Astrocyte (in vitro differentiated cells and primary cell): Measurements from ENCODE around the gene IL25. TPM values are rescaled to one million over a fixed set of nuclear protein-coding genes. Genes with fewer than 3 reads are reported as not detected.
"Not testable (repeated sequence)": the region's sequence is repeated elsewhere in the genome, so short reads cannot be mapped to it uniquely, and the experiment has no call there.

Experiments
- DNase-seq: peaks from one replicate; pipeline ENCODE4 v3.0.0-alpha.2; 2010; ENCODE audit warnings: low read depth
- FAIRE-seq: peaks from 2 replicates; lab custom pipeline; 2011; peaks lifted over from hg19 to GRCh38; lab: Jason Lieb, UNC
- H2AFZ ChIP-seq: 2 replicates; pipeline ENCODE4 v1.6.0; 2012; ENCODE audit warnings: low read depth, low read length, inconsistent platforms
- H3K27ac ChIP-seq: 2 replicates; pipeline ENCODE4 v1.5.1; 2011; ENCODE audit warnings: low read depth, low read length, inconsistent platforms
- H3K27me3 ChIP-seq: 2 replicates; pipeline ENCODE4 v1.6.0; 2011; ENCODE audit warnings: low read length, inconsistent platforms; ENCODE audit not compliant: insufficient read depth
- H3K36me3 ChIP-seq: 2 replicates; pipeline ENCODE4 v1.5.1; 2011; ENCODE audit warnings: low read length, inconsistent platforms; ENCODE audit not compliant: insufficient read depth
- H3K4me1 ChIP-seq: 2 replicates; pipeline ENCODE4 v1.5.1; 2011; ENCODE audit warnings: low read length, inconsistent platforms; ENCODE audit not compliant: insufficient read depth
- H3K4me2 ChIP-seq: 2 replicates; pipeline ENCODE4 v1.6.0; 2012; ENCODE audit warnings: low read length, inconsistent platforms
- H3K4me3 ChIP-seq: 2 replicates; pipeline ENCODE4 v1.5.1; 2011; ENCODE audit warnings: low read depth, mild to moderate bottlenecking, low read length, inconsistent platforms; ENCODE audit not compliant: insufficient read depth
- H3K79me2 ChIP-seq: 2 replicates; pipeline ENCODE4 v1.6.0; 2012; ENCODE audit warnings: mild to moderate bottlenecking, low read length, inconsistent platforms; ENCODE audit not compliant: insufficient read depth
- H3K9ac ChIP-seq: 2 replicates; pipeline ENCODE4 v1.6.0; 2012; ENCODE audit warnings: mild to moderate bottlenecking, low read length, inconsistent platforms
- H3K9me3 ChIP-seq: 2 replicates; pipeline ENCODE4 v1.5.1; 2012; ENCODE audit warnings: low read depth, mild to moderate bottlenecking, low read length, inconsistent platforms; ENCODE audit not compliant: insufficient read depth
- H4K20me1 ChIP-seq: 2 replicates; pipeline ENCODE4 v1.6.0; 2012; ENCODE audit warnings: low read length, inconsistent platforms; ENCODE audit not compliant: insufficient read depth
- H3K27ac Mint-ChIP-seq: one replicate; pipeline ENCODE4 v1.8.0; 2021; ENCODE audit warnings: mild to moderate bottlenecking, mixed read lengths; ENCODE audit not compliant: unreplicated experiment
- H3K27me3 Mint-ChIP-seq: one replicate; pipeline ENCODE4 v1.8.0; 2021; ENCODE audit warnings: low read depth, mixed read lengths; ENCODE audit not compliant: unreplicated experiment
- H3K36me3 Mint-ChIP-seq: one replicate; pipeline ENCODE4 v1.8.0; 2021; ENCODE audit warnings: low read depth, mixed read lengths; ENCODE audit not compliant: unreplicated experiment
- H3K4me1 Mint-ChIP-seq: one replicate; pipeline ENCODE4 v1.8.0; 2021; ENCODE audit warnings: low read depth, mixed read lengths; ENCODE audit not compliant: unreplicated experiment
- H3K4me3 Mint-ChIP-seq: one replicate; pipeline ENCODE4 v1.8.0; 2021; ENCODE audit warnings: mild to moderate bottlenecking, moderate library complexity, mixed read lengths; ENCODE audit not compliant: unreplicated experiment
- H3K9me3 Mint-ChIP-seq: one replicate; pipeline ENCODE4 v1.8.0; 2021; ENCODE audit warnings: mild to moderate bottlenecking, mixed read lengths; ENCODE audit not compliant: unreplicated experiment
- EZH2 ChIP-seq: IDR thresholded peaks from 2 replicates; pipeline ENCODE4 v1.6.1; 2012; ENCODE audit warnings: mild to moderate bottlenecking, low read length, inconsistent platforms; ENCODE audit not compliant: insufficient read depth
- total RNA-seq: library from RNA; stranded (reverse); gene quantifications from 2 replicates; pipeline ENCODE4 v1.2.1, GENCODE V29; 2021
- TF ChIP-seq, protein P1 (sequence below): IDR thresholded peaks from 2 replicates; pipeline ENCODE4 v1.5.1; 2011; ENCODE audit warnings: low read depth, mild to moderate bottlenecking, inconsistent platforms, low read length, moderate library complexity; ENCODE audit not compliant: insufficient read depth

The IL25 gene
- total RNA-seq, 1 donor from 2014 or later = not detected

DNA sequence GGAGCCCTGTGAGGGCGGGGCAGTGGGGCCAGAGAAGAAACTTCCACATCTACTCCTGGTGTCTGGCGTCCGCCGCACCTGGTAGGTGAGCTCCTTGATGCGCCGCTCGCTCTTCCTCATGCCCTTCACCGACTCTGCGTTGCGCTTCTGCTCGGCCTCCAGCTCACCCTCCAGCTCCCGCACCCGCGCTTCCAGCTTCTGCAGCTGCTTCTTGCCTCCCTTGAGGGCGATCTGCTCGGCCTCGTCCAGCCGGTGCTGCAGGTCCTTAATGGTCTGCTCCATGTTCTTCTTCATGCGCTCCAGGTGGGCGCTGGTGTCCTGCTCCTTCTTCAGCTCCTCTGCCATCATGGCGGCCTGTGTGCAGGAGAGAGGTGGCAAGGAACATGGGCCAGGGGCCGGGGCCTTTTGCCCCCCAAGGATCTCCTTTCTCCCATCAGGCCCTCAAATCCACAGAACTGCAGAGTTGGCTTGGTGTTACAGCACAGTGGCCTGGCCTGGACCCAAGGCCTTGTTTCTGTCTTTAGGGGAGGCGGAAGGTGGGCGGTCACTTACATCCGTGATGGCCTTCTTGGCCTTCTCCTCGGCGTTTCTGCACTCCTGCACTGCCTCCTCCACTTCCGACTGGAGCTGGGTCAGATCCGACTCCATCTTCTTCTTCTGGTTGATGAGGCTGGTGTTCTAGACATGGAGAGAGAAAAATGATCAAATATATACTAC, 11.9 kb downstream of the IL25 start:
- no peak overlapping the region for H3K4me3 ChIP-seq
- Mint-ChIP-seq H3K4me3 (no peak overlapping the region), H3K9me3 (peaks cover 1% of the 10 kb centered on the region), H3K27ac (no peak overlapping the region), H3K27me3 (peaks cover 60% of the 10 kb centered on the region), H3K4me1 (peaks cover 3% of the 10 kb centered on the region), H3K36me3 (peaks cover 3% of the 10 kb centered on the region)
- no peaks in the 10 kb centered on the region for H3K9me3 ChIP-seq
- H3K9ac ChIP-seq = no peak overlapping the region
- no peaks in the 10 kb centered on the region for H4K20me1 ChIP-seq
- no peaks in the 10 kb centered on the region for H3K4me1 ChIP-seq
- no peaks in the 10 kb centered on the region for H3K79me2 ChIP-seq
- peaks cover 2% of the 10 kb centered on the region for H3K27me3 ChIP-seq
- H3K27ac ChIP-seq = no peak overlapping the region
- DNase-seq (no peak), FAIRE-seq (no peak)
- H3K36me3 ChIP-seq = no peaks in the 10 kb centered on the region
- H2AFZ ChIP-seq = no peak overlapping the region
- TF ChIP-seq EZH2 = no peak
- TF ChIP-seq, protein P1, sequence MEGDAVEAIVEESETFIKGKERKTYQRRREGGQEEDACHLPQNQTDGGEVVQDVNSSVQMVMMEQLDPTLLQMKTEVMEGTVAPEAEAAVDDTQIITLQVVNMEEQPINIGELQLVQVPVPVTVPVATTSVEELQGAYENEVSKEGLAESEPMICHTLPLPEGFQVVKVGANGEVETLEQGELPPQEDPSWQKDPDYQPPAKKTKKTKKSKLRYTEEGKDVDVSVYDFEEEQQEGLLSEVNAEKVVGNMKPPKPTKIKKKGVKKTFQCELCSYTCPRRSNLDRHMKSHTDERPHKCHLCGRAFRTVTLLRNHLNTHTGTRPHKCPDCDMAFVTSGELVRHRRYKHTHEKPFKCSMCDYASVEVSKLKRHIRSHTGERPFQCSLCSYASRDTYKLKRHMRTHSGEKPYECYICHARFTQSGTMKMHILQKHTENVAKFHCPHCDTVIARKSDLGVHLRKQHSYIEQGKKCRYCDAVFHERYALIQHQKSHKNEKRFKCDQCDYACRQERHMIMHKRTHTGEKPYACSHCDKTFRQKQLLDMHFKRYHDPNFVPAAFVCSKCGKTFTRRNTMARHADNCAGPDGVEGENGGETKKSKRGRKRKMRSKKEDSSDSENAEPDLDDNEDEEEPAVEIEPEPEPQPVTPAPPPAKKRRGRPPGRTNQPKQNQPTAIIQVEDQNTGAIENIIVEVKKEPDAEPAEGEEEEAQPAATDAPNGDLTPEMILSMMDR = no peak
- no peak overlapping the region for H3K4me2 ChIP-seq

DNA sequence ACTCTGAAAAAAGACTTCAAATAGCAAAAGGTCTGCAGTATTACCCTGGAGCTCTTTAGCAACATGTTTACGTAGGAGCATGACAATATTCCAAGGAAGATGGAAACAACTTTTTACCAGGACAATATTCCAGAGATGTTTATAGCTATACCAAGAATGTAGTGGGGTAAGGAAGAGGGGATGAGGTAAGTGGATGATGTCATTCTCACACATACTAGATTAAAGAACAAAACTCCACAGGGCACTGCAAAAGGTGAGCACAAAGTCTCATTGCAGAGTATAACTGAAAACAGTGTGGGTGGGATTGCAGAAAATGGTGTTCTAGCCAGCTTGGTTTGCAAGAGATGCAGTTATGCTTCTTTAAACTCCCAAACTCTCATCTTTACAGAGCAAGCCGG, 12.6 kb downstream of the IL25 start:
- Mint-ChIP-seq H3K36me3 (peaks cover 3% of the 10 kb centered on the region), H3K4me1 (peaks cover 3% of the 10 kb centered on the region), H3K4me3 (no peak overlapping the region), H3K27me3 (peaks cover 58% of the 10 kb centered on the region), H3K9me3 (peaks cover 2% of the 10 kb centered on the region), H3K27ac (no peak overlapping the region)
- Histone ChIP-seq H3K4me1 (no peaks in the 10 kb centered on the region), H3K9ac (no peak overlapping the region), H3K27me3 (peaks cover 2% of the 10 kb centered on the region), H3K36me3 (no peaks in the 10 kb centered on the region), H3K9me3 (no peaks in the 10 kb centered on the region), H3K4me2 (no peak overlapping the region), H3K27ac (no peak overlapping the region), H2AFZ (no peak overlapping the region), H4K20me1 (no peaks in the 10 kb centered on the region), H3K79me2 (no peaks in the 10 kb centered on the region), H3K4me3 (no peak overlapping the region)
- TF ChIP-seq, protein P1 = no peak
- TF ChIP-seq EZH2 = no peak
- FAIRE-seq (no peak), DNase-seq (no peak)

DNA sequence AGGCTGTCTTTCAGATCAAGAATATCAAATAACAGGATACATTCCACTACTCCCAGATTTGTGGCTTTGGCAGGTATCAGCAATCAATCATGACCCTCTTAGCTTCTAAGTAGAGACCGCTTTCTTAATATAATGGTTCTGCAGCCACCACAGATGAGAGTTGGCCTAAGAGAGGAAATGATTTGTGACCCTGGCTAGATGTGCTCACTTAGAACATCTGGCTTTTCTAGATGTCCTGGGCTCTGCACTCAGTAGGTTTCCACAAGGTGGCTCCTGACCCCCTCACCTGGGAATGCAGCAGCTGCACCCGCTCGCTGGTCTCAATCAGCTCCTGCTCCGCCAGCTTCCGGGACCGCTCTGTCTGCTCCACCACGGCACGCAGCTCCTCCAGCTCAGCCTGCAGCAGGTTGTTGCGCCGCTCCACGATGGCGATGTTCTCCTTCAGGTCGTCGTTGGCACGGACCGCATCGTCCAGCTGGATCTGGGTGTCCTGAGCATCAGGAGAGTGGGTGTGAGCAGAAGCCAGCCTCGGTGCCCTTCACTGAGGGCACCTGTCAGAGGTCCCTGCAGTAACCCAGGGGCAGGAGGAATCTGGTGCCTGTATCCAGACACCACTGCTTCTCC, 13.1 kb downstream of the IL25 start:
- Histone ChIP-seq H4K20me1 (no peaks in the 10 kb centered on the region), H3K27me3 (peaks cover 4% of the 10 kb centered on the region), H3K27ac (no peak overlapping the region), H3K4me3 (no peak overlapping the region), H3K9me3 (no peaks in the 10 kb centered on the region), H2AFZ (no peak overlapping the region), H3K9ac (no peak overlapping the region), H3K79me2 (no peaks in the 10 kb centered on the region), H3K4me1 (no peaks in the 10 kb centered on the region), H3K4me2 (no peak overlapping the region), H3K36me3 (no peaks in the 10 kb centered on the region)
- DNase-seq (no peak), FAIRE-seq (no peak)
- Mint-ChIP-seq H3K36me3 (peaks cover 3% of the 10 kb centered on the region), H3K4me3 (no peak overlapping the region), H3K9me3 (peaks cover 4% of the 10 kb centered on the region), H3K27me3 (peaks cover 59% of the 10 kb centered on the region), H3K4me1 (peaks cover 3% of the 10 kb centered on the region), H3K27ac (no peak overlapping the region)
- no peak for TF ChIP-seq EZH2
- TF ChIP-seq, protein P1 = no peak

DNA sequence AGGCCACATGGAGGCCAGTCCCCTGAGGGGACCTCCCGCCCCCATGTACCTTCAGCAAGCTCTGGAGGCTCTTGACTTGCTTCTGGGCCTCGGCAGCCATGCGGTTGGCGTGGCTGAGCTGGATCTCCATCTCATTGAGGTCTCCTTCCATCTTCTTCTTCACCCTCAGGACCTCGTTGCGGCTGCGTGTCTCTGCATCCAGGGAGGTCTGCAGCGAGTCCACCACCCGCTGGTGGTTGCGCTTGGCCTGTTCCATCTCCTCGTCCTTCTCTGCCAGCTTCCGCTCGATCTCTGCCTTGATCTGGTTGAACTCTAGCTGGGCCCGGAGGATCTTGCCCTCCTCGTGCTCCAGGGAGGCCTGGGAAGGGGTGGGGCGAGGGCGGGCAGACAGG, 13.7 kb downstream of the IL25 start:
- H3K4me3 Mint-ChIP-seq, DNase-seq, H4K20me1 ChIP-seq, H3K36me3 ChIP-seq, H2AFZ ChIP-seq, H3K79me2 ChIP-seq, H3K36me3 Mint-ChIP-seq, H3K9ac ChIP-seq, H3K4me1 ChIP-seq, FAIRE-seq, H3K27me3 ChIP-seq, H3K4me2 ChIP-seq, H3K4me1 Mint-ChIP-seq, H3K27ac Mint-ChIP-seq, H3K4me3 ChIP-seq, H3K27ac ChIP-seq, H3K9me3 ChIP-seq, H3K9me3 Mint-ChIP-seq: not testable (repeated sequence)
- H3K27me3 Mint-ChIP-seq = peaks cover 59% of the 10 kb centered on the region
